HepG2 (cell line): ENCODE measurements around the gene CACNA1C. TPM values are rescaled to one million over a fixed set of nuclear protein-coding genes. Genes with fewer than 3 reads are reported as not detected.

ENCODE experiments used
- CREB1 ChIP-seq, 2 experiments: fragments of 450-650 bp in 1 of 2; IDR thresholded peaks; 2 replicates each; pipeline ENCODE4 v1.6.1; 2016 to 2017; ENCODE audit warnings: control low read depth in 1 of 2, mild to moderate bottlenecking in 1 of 2, missing compliant biosample characterization in 1 of 2, missing genetic modification characterization in 1 of 2
- FOXA1 ChIP-seq, 2 experiments: fragments of 450-650 bp in 1 of 2; sonication (generic) in 1 of 2; formaldehyde crosslinking in 1 of 2; IDR thresholded peaks; 2 replicates each; pipeline versions ENCODE4 v1.4.0 to v1.6.1; 2016 to 2020; ENCODE audit warnings: missing genetic modification reagents in 1 of 2
- FOXA3 ChIP-seq: IDR thresholded peaks from 2 replicates; pipeline ENCODE4 v1.6.1; 2016; ENCODE audit warnings: missing genetic modification reagents, missing compliant biosample characterization
- FOXP1 ChIP-seq, 2 experiments: fragments of 450-650 bp in 1 of 2; IDR thresholded peaks; 2 replicates each; pipeline ENCODE4 v1.6.1; 2017 to 2018; ENCODE audit warnings: antibody characterized with exemption in 1 of 2
- MIER3 ChIP-seq: IDR thresholded peaks from 2 replicates; pipeline ENCODE4 v1.6.1; 2016; ENCODE audit warnings: missing compliant biosample characterization, borderline replicate concordance
- MIXL1 ChIP-seq: IDR thresholded peaks from 2 replicates; pipeline ENCODE4 v1.6.1; 2016
- MXI1 ChIP-seq: IDR thresholded peaks from 3 replicates; pipeline ENCODE4 v1.6.1; 2012; ENCODE audit warnings: low read depth, low read length, inconsistent platforms, borderline replicate concordance
- NAIF1 ChIP-seq: sonication (generic); formaldehyde crosslinking; IDR thresholded peaks from 2 replicates; pipeline ENCODE4 v1.5.0; 2020; ENCODE audit warnings: mild to moderate bottlenecking, missing genetic modification reagents, borderline replicate concordance
- NFKBIZ ChIP-seq: IDR thresholded peaks from 2 replicates; pipeline ENCODE4 v1.6.1; 2018; ENCODE audit warnings: missing genetic modification reagents, missing compliant biosample characterization
- SALL1 ChIP-seq: sonication (generic); formaldehyde crosslinking; IDR thresholded peaks from 2 replicates; pipeline ENCODE4 v1.8.0; 2022; ENCODE audit warnings: mild to moderate bottlenecking, missing genetic modification reagents
- SP5 ChIP-seq: IDR thresholded peaks from 2 replicates; pipeline ENCODE4 v1.6.1; 2016; ENCODE audit warnings: low read depth, borderline replicate concordance
- TBL1XR1 ChIP-seq: fragments of 150-350 bp; IDR thresholded peaks from 2 replicates; pipeline ENCODE4 v1.6.1; 2014; ENCODE audit warnings: borderline replicate concordance, low read length; ENCODE audit not compliant: partially characterized antibody
- ZNF124 ChIP-seq: sonication (generic); formaldehyde crosslinking; IDR thresholded peaks from 2 replicates; pipeline ENCODE4 v1.4.0; 2020; ENCODE audit warnings: missing genetic modification reagents
- ZNF292 ChIP-seq: sonication (generic); formaldehyde crosslinking; IDR thresholded peaks from 2 replicates; pipeline ENCODE4 v1.8.1; 2022; ENCODE audit warnings: mild to moderate bottlenecking, low read depth, missing genetic modification reagents, borderline replicate concordance
- ZNF567 ChIP-seq: sonication (generic); formaldehyde crosslinking; IDR thresholded peaks from 2 replicates; pipeline ENCODE4 v1.8.1; 2023; ENCODE audit warnings: mild to moderate bottlenecking, missing genetic modification reagents, borderline replicate concordance
- ZNF644 ChIP-seq: IDR thresholded peaks from 2 replicates; pipeline ENCODE4 v1.6.1; 2016; ENCODE audit warnings: low read depth
- ZSCAN30 ChIP-seq: sonication (generic); formaldehyde crosslinking; IDR thresholded peaks from 2 replicates; pipeline ENCODE4 v1.5.0; 2020; ENCODE audit warnings: mild to moderate bottlenecking, missing genetic modification reagents
- polyA plus RNA-seq, 8 experiments: library from polyadenylated mRNA; depleted of rRNA in 3 of 8; stranded (reverse) in 7 of 8; unstranded in 1 of 8; fragments of >200 nt; fragmentation: Illumina TruSeq in 4 of 8; extraction: Trizol in 4 of 8; gene quantifications; 2 replicates each; pipeline versions ENCODE4 v1.2.1 to v1.2.3, GENCODE V29; 2011 to 2016; ENCODE audit warnings: low read depth in 4 of 8, missing spikeins in 1 of 8, mixed read lengths in 1 of 8; ENCODE audit not compliant: insufficient read depth in 1 of 8
- total RNA-seq, 5 experiments: library from RNA; depleted of rRNA; stranded (reverse); fragments of >200 nt; fragmentation: Illumina TruSeq; extraction: Trizol; gene quantifications; 2 replicates each; pipeline ENCODE4 v1.2.3, GENCODE V29; 2016; ENCODE audit warnings: low read depth in 1 of 5
- TF ChIP-seq, protein P1 (sequence below): IDR thresholded peaks from 2 replicates; pipeline ENCODE4 v1.6.1; 2016; ENCODE audit warnings: low read depth
- TF ChIP-seq, protein P2 (sequence below): sonication (generic); formaldehyde crosslinking; IDR thresholded peaks from 2 replicates; pipeline ENCODE4 v1.5.0; 2020; ENCODE audit warnings: mild to moderate bottlenecking, missing genetic modification reagents, borderline replicate concordance
- TF ChIP-seq, protein P3 (sequence below): sonication (generic); formaldehyde crosslinking; conservative IDR thresholded peaks from 2 replicates; pipeline ENCODE4 v1.4.0; 2020; ENCODE audit warnings: mild to moderate bottlenecking, missing genetic modification reagents, moderate library complexity
- TF ChIP-seq, protein P4 (sequence below): IDR thresholded peaks from 2 replicates; pipeline ENCODE4 v1.6.1; 2018; ENCODE audit warnings: missing genetic modification reagents, mild to moderate bottlenecking, missing compliant biosample characterization

CACNA1C gene
- total and polyA plus RNA-seq, 2 of the 13 experiments (the other 11 are each of a cell fraction or from before 2014, with no cell fraction given) = not detected

DNA sequence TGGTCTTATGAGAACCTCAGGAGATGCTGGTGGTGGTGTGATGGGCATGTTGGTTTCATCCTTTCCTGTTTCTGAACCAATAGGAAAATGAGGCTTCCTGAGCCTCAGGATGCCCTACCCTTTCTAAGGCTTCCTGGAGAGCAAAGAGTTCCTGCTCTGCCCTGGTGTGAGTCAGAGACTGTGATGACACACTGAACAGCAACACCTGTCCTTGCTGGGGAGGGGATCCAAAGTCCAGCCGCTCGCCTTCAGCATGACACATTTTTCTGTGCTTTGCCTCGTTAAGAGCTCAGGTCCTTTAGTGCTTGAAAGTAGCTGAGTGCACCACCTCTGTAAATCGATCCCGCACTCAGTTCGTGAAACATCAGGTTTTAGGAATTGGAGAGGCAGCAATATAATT, 116.0 kb downstream of the CACNA1C start (continued):
- TF ChIP-seq, protein P1, sequence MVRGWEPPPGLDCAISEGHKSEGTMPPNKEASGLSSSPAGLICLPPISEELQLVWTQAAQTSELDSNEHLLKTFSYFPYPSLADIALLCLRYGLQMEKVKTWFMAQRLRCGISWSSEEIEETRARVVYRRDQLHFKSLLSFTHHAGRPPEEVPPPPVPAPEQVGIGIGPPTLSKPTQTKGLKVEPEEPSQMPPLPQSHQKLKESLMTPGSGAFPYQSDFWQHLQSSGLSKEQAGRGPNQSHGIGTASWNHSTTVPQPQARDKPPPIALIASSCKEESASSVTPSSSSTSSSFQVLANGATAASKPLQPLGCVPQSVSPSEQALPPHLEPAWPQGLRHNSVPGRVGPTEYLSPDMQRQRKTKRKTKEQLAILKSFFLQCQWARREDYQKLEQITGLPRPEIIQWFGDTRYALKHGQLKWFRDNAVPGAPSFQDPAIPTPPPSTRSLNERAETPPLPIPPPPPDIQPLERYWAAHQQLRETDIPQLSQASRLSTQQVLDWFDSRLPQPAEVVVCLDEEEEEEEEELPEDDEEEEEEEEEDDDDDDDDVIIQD = peak; percentile 51; the same call in 1 of the 2 replicates
- 0 out of 2 replicates have a peak, but pooled peaks have one; percentile 62 for TF ChIP-seq NFKBIZ
- peak; percentile 57 for TF ChIP-seq FOXA3 (CRISPR knock-in tag)
- TF ChIP-seq MIXL1 (CRISPR knock-in tag) = peak; percentile 47; the same call in 1 of the 2 replicates
- TF ChIP-seq ZNF644 (CRISPR knock-in tag) = peak; percentile 81
- TF ChIP-seq, protein P2, sequence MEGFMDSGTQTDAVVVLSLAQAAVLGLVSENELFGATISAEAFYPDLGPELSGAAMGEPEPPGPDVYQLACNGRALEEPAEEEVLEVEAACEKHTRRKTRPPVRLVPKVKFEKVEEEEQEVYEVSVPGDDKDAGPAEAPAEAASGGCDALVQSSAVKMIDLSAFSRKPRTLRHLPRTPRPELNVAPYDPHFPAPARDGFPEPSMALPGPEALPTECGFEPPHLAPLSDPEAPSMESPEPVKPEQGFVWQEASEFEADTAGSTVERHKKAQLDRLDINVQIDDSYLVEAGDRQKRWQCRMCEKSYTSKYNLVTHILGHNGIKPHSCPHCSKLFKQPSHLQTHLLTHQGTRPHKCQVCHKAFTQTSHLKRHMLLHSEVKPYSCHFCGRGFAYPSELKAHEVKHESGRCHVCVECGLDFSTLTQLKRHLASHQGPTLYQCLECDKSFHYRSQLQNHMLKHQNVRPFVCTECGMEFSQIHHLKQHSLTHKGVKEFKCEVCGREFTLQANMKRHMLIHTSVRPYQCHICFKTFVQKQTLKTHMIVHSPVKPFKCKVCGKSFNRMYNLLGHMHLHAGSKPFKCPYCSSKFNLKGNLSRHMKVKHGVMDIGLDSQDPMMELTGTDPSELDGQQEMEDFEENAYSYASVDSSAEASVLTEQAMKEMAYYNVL = no peak
- TF ChIP-seq SP5 (CRISPR knock-in tag) = no peak
- TF ChIP-seq ZNF292 (CRISPR knock-in tag) = peak; percentile 68; the same call in 1 of the 2 replicates
- TF ChIP-seq, protein P3, sequence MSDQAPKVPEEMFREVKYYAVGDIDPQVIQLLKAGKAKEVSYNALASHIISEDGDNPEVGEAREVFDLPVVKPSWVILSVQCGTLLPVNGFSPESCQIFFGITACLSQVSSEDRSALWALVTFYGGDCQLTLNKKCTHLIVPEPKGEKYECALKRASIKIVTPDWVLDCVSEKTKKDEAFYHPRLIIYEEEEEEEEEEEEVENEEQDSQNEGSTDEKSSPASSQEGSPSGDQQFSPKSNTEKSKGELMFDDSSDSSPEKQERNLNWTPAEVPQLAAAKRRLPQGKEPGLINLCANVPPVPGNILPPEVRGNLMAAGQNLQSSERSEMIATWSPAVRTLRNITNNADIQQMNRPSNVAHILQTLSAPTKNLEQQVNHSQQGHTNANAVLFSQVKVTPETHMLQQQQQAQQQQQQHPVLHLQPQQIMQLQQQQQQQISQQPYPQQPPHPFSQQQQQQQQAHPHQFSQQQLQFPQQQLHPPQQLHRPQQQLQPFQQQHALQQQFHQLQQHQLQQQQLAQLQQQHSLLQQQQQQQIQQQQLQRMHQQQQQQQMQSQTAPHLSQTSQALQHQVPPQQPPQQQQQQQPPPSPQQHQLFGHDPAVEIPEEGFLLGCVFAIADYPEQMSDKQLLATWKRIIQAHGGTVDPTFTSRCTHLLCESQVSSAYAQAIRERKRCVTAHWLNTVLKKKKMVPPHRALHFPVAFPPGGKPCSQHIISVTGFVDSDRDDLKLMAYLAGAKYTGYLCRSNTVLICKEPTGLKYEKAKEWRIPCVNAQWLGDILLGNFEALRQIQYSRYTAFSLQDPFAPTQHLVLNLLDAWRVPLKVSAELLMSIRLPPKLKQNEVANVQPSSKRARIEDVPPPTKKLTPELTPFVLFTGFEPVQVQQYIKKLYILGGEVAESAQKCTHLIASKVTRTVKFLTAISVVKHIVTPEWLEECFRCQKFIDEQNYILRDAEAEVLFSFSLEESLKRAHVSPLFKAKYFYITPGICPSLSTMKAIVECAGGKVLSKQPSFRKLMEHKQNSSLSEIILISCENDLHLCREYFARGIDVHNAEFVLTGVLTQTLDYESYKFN (CRISPR knock-in tag) = peak; percentile 70
- TF ChIP-seq NAIF1 (CRISPR knock-in tag) = no peak
- TF ChIP-seq CREB1 (IDR thresholded peaks at IDR 0.05) = peak; percentile 70
- no peak for TF ChIP-seq CREB1 (CRISPR knock-in tag; IDR thresholded peaks at IDR 0.05)
- TF ChIP-seq MIER3 (CRISPR knock-in tag) = peak; percentile 70; the same call in 1 of the 2 replicates
- no peak for TF ChIP-seq ZSCAN30 (CRISPR knock-in tag)
- TF ChIP-seq FOXP1 (IDR thresholded peaks at IDR 0.05) = no peak
- TF ChIP-seq FOXP1 (CRISPR knock-in tag; IDR thresholded peaks at IDR 0.05) = peak; percentile 50; the same call in 1 of the 2 replicates
- TF ChIP-seq FOXA1 (IDR thresholded peaks at IDR 0.05) = no peak
- TF ChIP-seq FOXA1 (CRISPR knock-in tag; IDR thresholded peaks at IDR 0.05) = 0 out of 2 replicates have a peak, but pooled peaks have one; percentile 5
- TF ChIP-seq TBL1XR1 = no peak
- peak; percentile 43; the same call in 1 of the 3 replicates for TF ChIP-seq MXI1
- TF ChIP-seq ZNF567 (CRISPR knock-in tag) = no peak
- TF ChIP-seq ZNF124 (CRISPR knock-in tag) = 0 out of 2 replicates have a peak, but pooled peaks have one; percentile 40
- TF ChIP-seq SALL1 (CRISPR knock-in tag) = peak; percentile 81
- TF ChIP-seq, protein P4, sequence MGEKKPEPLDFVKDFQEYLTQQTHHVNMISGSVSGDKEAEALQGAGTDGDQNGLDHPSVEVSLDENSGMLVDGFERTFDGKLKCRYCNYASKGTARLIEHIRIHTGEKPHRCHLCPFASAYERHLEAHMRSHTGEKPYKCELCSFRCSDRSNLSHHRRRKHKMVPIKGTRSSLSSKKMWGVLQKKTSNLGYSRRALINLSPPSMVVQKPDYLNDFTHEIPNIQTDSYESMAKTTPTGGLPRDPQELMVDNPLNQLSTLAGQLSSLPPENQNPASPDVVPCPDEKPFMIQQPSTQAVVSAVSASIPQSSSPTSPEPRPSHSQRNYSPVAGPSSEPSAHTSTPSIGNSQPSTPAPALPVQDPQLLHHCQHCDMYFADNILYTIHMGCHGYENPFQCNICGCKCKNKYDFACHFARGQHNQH (CRISPR knock-in tag) = peak; percentile 70; the same call in 1 of the 2 replicates
